ENCODE results near the gene FAN1. TPM values are rescaled to one million over a fixed set of nuclear protein-coding genes. Genes with fewer than 3 reads are reported as not detected.

FAN1 gene
- total RNA-seq, 1 experiment from 2014 or later, result 28.2 TPM

GRCh38 chr15:30953183-30953582 lies 49.5 kb downstream of the FAN1 start:
- Histone ChIP-seq H4K20me1 (ENCODE audit: control insufficient read depth, insufficient read depth, insufficient read length) (no peaks in the 10 kb centered on the region), H3K4me2 (ENCODE audit: insufficient read depth, insufficient read length, low read length) (no peak overlapping the region), H2BK15ac (ENCODE audit: low read depth, low read length) (no peak overlapping the region), H2BK120ac (ENCODE audit: low read depth, low read length, poor library complexity, severe bottlenecking) (no peak overlapping the region), H3K27ac (ENCODE audit: insufficient read length, low read depth, low read length) (no peak overlapping the region), H2AFZ (ENCODE audit: low read length) (no peak overlapping the region), H4K91ac (ENCODE audit: insufficient read length, low read depth, low read length) (no peak overlapping the region), H2BK20ac (ENCODE audit: low read depth, low read length, poor library complexity, severe bottlenecking) (no peak overlapping the region), H2BK5ac (ENCODE audit: insufficient read length, low read length) (no peak overlapping the region), H3T11ph (ENCODE audit: low read length) (no peak overlapping the region), H3K27me3 (ENCODE audit: insufficient read depth, low read length) (no peaks in the 10 kb centered on the region), H3K18ac (ENCODE audit: insufficient read length, low read depth, low read length) (no peak overlapping the region), H3K9ac (ENCODE audit: extremely low read depth, insufficient read length, low read length) (no peak overlapping the region), H3K14ac (ENCODE audit: insufficient read depth, low read length) (no peak overlapping the region), H3K23me2 (ENCODE audit: insufficient read length, low read depth, low read length, poor library complexity, severe bottlenecking) (no peaks in the 10 kb centered on the region), H4K5ac (ENCODE audit: insufficient read length, low read depth, low read length) (no peak overlapping the region), H4K8ac (replicated peaks; ENCODE audit: insufficient read length, low read depth, low read length) (no peak overlapping the region), H3K9me3 (ENCODE audit: control insufficient read depth, low read depth, low read length) (no peaks in the 10 kb centered on the region), H3K79me1 (ENCODE audit: insufficient read depth, low read depth, low read length, poor library complexity, severe bottlenecking) (no peaks in the 10 kb centered on the region), H3K4ac (ENCODE audit: low read depth, low read length) (no peak overlapping the region), H3K4me1 (ENCODE audit: insufficient read depth, low read length) (no peaks in the 10 kb centered on the region; the same call in 1 of the 2 replicates), H2BK12ac (ENCODE audit: insufficient read length, low read depth, low read length) (no peak overlapping the region), H3K79me2 (ENCODE audit: insufficient read depth, low read length) (no peaks in the 10 kb centered on the region), H3K23ac (ENCODE audit: insufficient read length, low read depth, low read length) (no peak overlapping the region), H3K56ac (ENCODE audit: insufficient read length, low read depth, low read length) (no peak overlapping the region), H2AK5ac (ENCODE audit: insufficient read length, low read length) (no peak overlapping the region)
- peaks cover 2 to 7% of the 10 kb centered on the region in 2 experiments; a peak in 2 of 5 replicates for H3K9me3 Mint-ChIP-seq
- peak overlapping the region in 1 of 3 experiments; percentile 64; a peak in 1 of 7 replicates for H3K27ac Mint-ChIP-seq
- no peak for TF ChIP-seq CTCF (conservative IDR thresholded peaks at IDR 0.05)
- H3K27me3 Mint-ChIP-seq (ENCODE audit: low read depth), result no peaks in the 10 kb centered on the region
- H3K4me1 Mint-ChIP-seq, result peaks cover 5 to 10% of the 10 kb centered on the region in 2 experiments; a peak in 2 of 4 replicates
- no CpG with 5 or more reads among the region's 7 CpGs for WGBS (ENCODE audit: extremely low coverage, insufficient read length, low lambda C conversion rate)
- no peak for DNase-seq
- H3K36me3 Mint-ChIP-seq (ENCODE audit: insufficient read depth in 1 of 3, low read depth in 3 of 3), result peaks cover 32 to 87% (median 75%) of the 10 kb centered on the region in 3 experiments; a peak in 6 of 7 replicates
- H3K4me3 Mint-ChIP-seq, result no peak overlapping the region

Data from H9 (cell line).